Endothelial cell of umbilical vein (primary cell): Measurements from ENCODE around the gene LRRTM4. TPM values are rescaled to one million over a fixed set of nuclear protein-coding genes. Genes with fewer than 3 reads are reported as not detected.

Source experiments
- BruUV-seq: library from RNA; stranded (reverse); fragments of 400-500 nt; replicated peaks from 2 replicates; lab custom pipeline; 2021; lab: Mats Ljungman, UMichigan
- CTCF ChIA-PET: fragments of 300-600, 350-600 bp; sonication (Branson Sonifier 250); formaldehyde crosslinking; loops from one replicate; lab custom pipeline; 2021; ENCODE audit warnings: antibody characterized with exemption, inconsistent platforms; lab: Charles Lee
- POLR2A ChIA-PET: fragments of 300-600, 350-600 bp; sonication (Branson Sonifier 250); formaldehyde crosslinking; loops from one replicate; lab custom pipeline; 2021; ENCODE audit warnings: antibody characterized with exemption, inconsistent platforms; lab: Charles Lee
- DNase-seq: peaks from one replicate; pipeline ENCODE4 v3.0.0-alpha.2; 2011; ENCODE audit warnings: low read depth, low spot score
- FAIRE-seq: peaks from 2 replicates; lab custom pipeline; 2011; peaks lifted over from hg19 to GRCh38; lab: Jason Lieb, UNC
- H2AFZ ChIP-seq: 2 replicates; pipeline ENCODE4 v1.6.0; 2012; ENCODE audit warnings: low read depth, low read length, control low read depth, inconsistent platforms
- H3K27ac ChIP-seq: 2 replicates; pipeline ENCODE4 v1.5.1; 2011; ENCODE audit warnings: low read depth, mild to moderate bottlenecking, control low read depth, low read length, moderate library complexity; ENCODE audit not compliant: insufficient read depth
- H3K27me3 ChIP-seq, 2 experiments: 2 replicates each; pipeline versions ENCODE4 v1.6.0 to v1.6.1; 2011; ENCODE audit warnings: low read length in 2 of 2, mixed read lengths in 1 of 2; ENCODE audit not compliant: control insufficient read depth in 2 of 2, insufficient read depth in 2 of 2
- H3K36me3 ChIP-seq, 2 experiments: 2 replicates in 1 of 2; 3 replicates in 1 of 2; pipeline ENCODE4 v1.5.1; 2011; ENCODE audit warnings: low read length in 2 of 2, mild to moderate bottlenecking in 1 of 2, moderate library complexity in 1 of 2; ENCODE audit not compliant: control insufficient read depth in 2 of 2, insufficient read depth in 2 of 2; ENCODE audit errors: extremely low read depth in 1 of 2
- H3K4me1 ChIP-seq: 3 replicates; pipeline ENCODE4 v1.5.1; 2011; ENCODE audit warnings: mild to moderate bottlenecking, low read length; ENCODE audit not compliant: control insufficient read depth, insufficient read depth; ENCODE audit errors: extremely low read depth
- H3K4me2 ChIP-seq: 2 replicates; pipeline ENCODE4 v1.6.1; 2011; ENCODE audit warnings: low read length, control low read depth, mixed read lengths; ENCODE audit not compliant: insufficient read depth
- H3K4me3 ChIP-seq, 3 experiments: fragments of 200-600 bp in 1 of 3; sonication (generic), shearing (Covaris generic) in 1 of 3; replicated peaks in 1 of 3; 2 replicates each; pipeline ENCODE4 v1.5.1; 2011 to 2016; ENCODE audit warnings: control low read depth in 3 of 3, low read length in 3 of 3, mild to moderate bottlenecking in 2 of 3, inconsistent platforms in 1 of 3, low read depth in 1 of 3, moderate library complexity in 1 of 3; ENCODE audit not compliant: insufficient read depth in 1 of 3
- H3K79me2 ChIP-seq: 2 replicates; pipeline ENCODE4 v1.6.0; 2012; ENCODE audit warnings: low read length, inconsistent platforms; ENCODE audit not compliant: control insufficient read depth, insufficient read depth
- H3K9ac ChIP-seq: replicated peaks from 2 replicates; pipeline ENCODE3; 2011; ENCODE audit warnings: low read length, control low read depth; ENCODE audit not compliant: insufficient read depth; ENCODE audit errors: extremely low read depth
- H3K9me1 ChIP-seq: replicated peaks from 3 replicates; pipeline ENCODE4 v1.6.0; 2011; ENCODE audit warnings: mild to moderate bottlenecking, low read length; ENCODE audit not compliant: control insufficient read depth, insufficient read depth; ENCODE audit errors: extremely low read depth
- H3K9me3 ChIP-seq: replicated peaks from 2 replicates; pipeline ENCODE4 v1.5.1; 2012; ENCODE audit warnings: low read length, inconsistent platforms; ENCODE audit not compliant: control insufficient read depth, insufficient read depth
- H4K20me1 ChIP-seq: replicated peaks from 2 replicates; pipeline ENCODE3; 2011; ENCODE audit warnings: mild to moderate bottlenecking, low read length; ENCODE audit not compliant: control insufficient read depth, insufficient read depth; ENCODE audit errors: extremely low read depth
- EZH2 ChIP-seq: IDR thresholded peaks from 2 replicates; pipeline ENCODE4 v1.6.1; 2012; ENCODE audit warnings: borderline replicate concordance, low read depth, mild to moderate bottlenecking, moderate library complexity, low read length, inconsistent platforms; ENCODE audit not compliant: severe bottlenecking
- FOS ChIP-seq: IDR thresholded peaks from 2 replicates; pipeline ENCODE4 v1.6.1; 2011; ENCODE audit warnings: mild to moderate bottlenecking, low read length, moderate library complexity, borderline replicate concordance; ENCODE audit not compliant: insufficient read depth
- GATA2 ChIP-seq: IDR thresholded peaks from 2 replicates; pipeline ENCODE4 v1.7.0; 2011; ENCODE audit warnings: low read depth, mild to moderate bottlenecking, moderate library complexity, mixed read lengths, low read length; ENCODE audit not compliant: insufficient read length, insufficient read depth
- JUN ChIP-seq: IDR thresholded peaks from 2 replicates; pipeline ENCODE4 v1.6.1; 2011; ENCODE audit warnings: borderline replicate concordance, low read depth; ENCODE audit not compliant: insufficient read length, insufficient read depth
- MYC ChIP-seq: IDR thresholded peaks from one replicate; pipeline ENCODE4 v1.6.1; 2011; ENCODE audit warnings: mild to moderate bottlenecking, low read depth, low read length
- POLR2A ChIP-seq: IDR thresholded peaks from 2 replicates; pipeline ENCODE4 v1.6.1; 2012; ENCODE audit warnings: low read depth, mild to moderate bottlenecking, control low read depth, low read length
- POLR2AphosphoS5 ChIP-seq: IDR thresholded peaks from 2 replicates; pipeline ENCODE4 v1.6.1; 2012; ENCODE audit warnings: low read depth, mild to moderate bottlenecking, control low read depth, low read length, moderate library complexity; ENCODE audit not compliant: insufficient read depth
- dilution Hi-C: fragments of 300-500 bp; cut with MboI; formaldehyde crosslinking; loops from one replicate; pipeline ENCODE4 v1.15.0; 2019; ENCODE audit warnings: low sequenced_read_pairs; ENCODE audit not compliant: extremely low pct_ligation_motif_present
- intact Hi-C: fragments of 100-400 bp; cut with micrococcal nuclease; formaldehyde crosslinking; loops from one replicate; pipeline ENCODE4 v1.10.0; 2022
- polyA plus RNA-seq, 4 experiments: library from polyadenylated mRNA; depleted of rRNA in 3 of 4; stranded (reverse) in 3 of 4; unstranded in 1 of 4; fragments of >200 nt; gene quantifications; 2 replicates each; pipeline versions ENCODE4 v1.2.1 to v1.2.3, GENCODE V29; 2011 to 2012; ENCODE audit warnings: missing spikeins in 1 of 4
- total RNA-seq: library from RNA; stranded (reverse); gene quantifications from 2 replicates; pipeline ENCODE4 v1.2.3, GENCODE V29; 2021
- TF ChIP-seq, protein P1 (sequence below): IDR thresholded peaks from 2 replicates; pipeline ENCODE4 v1.6.1; 2011; ENCODE audit not compliant: insufficient read depth, insufficient read length
- TF ChIP-seq, protein P2 (sequence below), 2 donors: IDR thresholded peaks; 1 replicate in 1 of 2; 2 replicates in 1 of 2; pipeline ENCODE4 v1.5.1; 2011; ENCODE audit warnings: low read length in 2 of 2, mild to moderate bottlenecking in 2 of 2, moderate library complexity in 2 of 2, control low read depth in 1 of 2, inconsistent platforms in 1 of 2, low read depth in 1 of 2; ENCODE audit not compliant: insufficient read depth in 1 of 2; ENCODE audit errors: extremely low read depth in 1 of 2

The LRRTM4 gene
- total and polyA plus RNA-seq, 2 donors (not counting 3 experiments of a cell fraction or from before 2014, with no cell fraction given) = not detected

DNA sequence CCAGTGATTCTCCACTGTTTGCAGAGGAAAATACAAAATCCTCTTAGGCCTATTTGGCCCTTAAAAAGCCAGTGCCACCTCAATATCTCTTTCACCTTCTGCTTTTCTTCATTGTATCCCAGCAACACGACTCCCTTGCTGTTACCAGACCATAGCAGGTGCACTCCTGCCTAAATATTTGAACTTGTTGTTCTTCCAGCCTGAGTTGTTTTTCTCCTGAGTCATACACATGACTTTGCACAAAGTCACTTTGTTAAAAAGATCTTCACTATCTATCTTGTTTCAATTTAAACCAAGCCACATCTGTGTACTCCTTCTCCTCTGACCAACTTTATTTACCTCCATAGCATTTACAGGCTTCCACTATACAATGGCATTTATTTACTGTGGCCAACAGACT, 103.6 kb downstream of the LRRTM4 start:
- FAIRE-seq (no peak), DNase-seq (no peak)
- Histone ChIP-seq H3K9me1 (no peaks in the 10 kb centered on the region), H3K4me3 (no peak overlapping the region), H3K36me3 (no peaks in the 10 kb centered on the region), H3K9me3 (peaks cover 2% of the 10 kb centered on the region), H3K27ac (no peak overlapping the region), H3K4me1 (no peaks in the 10 kb centered on the region), H3K27me3 (no peaks in the 10 kb centered on the region), H3K4me2 (no peak overlapping the region), H3K9ac (no peak overlapping the region), H3K79me2 (no peaks in the 10 kb centered on the region), H4K20me1 (no peaks in the 10 kb centered on the region), H2AFZ (no peak overlapping the region)
- TF ChIP-seq JUN (no peak), EZH2 (no peak), POLR2AphosphoS5 (no peak), MYC (no peak), GATA2 (no peak), POLR2A (no peak), FOS (no peak)
- TF ChIP-seq, protein P1, sequence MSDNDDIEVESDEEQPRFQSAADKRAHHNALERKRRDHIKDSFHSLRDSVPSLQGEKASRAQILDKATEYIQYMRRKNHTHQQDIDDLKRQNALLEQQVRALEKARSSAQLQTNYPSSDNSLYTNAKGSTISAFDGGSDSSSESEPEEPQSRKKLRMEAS = no peak
- TF ChIP-seq, protein P2, sequence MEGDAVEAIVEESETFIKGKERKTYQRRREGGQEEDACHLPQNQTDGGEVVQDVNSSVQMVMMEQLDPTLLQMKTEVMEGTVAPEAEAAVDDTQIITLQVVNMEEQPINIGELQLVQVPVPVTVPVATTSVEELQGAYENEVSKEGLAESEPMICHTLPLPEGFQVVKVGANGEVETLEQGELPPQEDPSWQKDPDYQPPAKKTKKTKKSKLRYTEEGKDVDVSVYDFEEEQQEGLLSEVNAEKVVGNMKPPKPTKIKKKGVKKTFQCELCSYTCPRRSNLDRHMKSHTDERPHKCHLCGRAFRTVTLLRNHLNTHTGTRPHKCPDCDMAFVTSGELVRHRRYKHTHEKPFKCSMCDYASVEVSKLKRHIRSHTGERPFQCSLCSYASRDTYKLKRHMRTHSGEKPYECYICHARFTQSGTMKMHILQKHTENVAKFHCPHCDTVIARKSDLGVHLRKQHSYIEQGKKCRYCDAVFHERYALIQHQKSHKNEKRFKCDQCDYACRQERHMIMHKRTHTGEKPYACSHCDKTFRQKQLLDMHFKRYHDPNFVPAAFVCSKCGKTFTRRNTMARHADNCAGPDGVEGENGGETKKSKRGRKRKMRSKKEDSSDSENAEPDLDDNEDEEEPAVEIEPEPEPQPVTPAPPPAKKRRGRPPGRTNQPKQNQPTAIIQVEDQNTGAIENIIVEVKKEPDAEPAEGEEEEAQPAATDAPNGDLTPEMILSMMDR (IDR thresholded peaks at IDR 0.05; ENCODE audit: extremely low read depth in 1 of 2, insufficient read depth in 1 of 2, low read depth in 1 of 2, low read length in 2 of 2) = no peak
- CTCF ChIA-PET = no interaction called here
- intact Hi-C loops = no loop called here
- POLR2A ChIA-PET = no interaction called here
- dilution Hi-C loops = no loop called here
- no TSS peak for BruUV-seq
